ENCODE data around the gene SQSTM1.

SQSTM1 gene

DNA sequence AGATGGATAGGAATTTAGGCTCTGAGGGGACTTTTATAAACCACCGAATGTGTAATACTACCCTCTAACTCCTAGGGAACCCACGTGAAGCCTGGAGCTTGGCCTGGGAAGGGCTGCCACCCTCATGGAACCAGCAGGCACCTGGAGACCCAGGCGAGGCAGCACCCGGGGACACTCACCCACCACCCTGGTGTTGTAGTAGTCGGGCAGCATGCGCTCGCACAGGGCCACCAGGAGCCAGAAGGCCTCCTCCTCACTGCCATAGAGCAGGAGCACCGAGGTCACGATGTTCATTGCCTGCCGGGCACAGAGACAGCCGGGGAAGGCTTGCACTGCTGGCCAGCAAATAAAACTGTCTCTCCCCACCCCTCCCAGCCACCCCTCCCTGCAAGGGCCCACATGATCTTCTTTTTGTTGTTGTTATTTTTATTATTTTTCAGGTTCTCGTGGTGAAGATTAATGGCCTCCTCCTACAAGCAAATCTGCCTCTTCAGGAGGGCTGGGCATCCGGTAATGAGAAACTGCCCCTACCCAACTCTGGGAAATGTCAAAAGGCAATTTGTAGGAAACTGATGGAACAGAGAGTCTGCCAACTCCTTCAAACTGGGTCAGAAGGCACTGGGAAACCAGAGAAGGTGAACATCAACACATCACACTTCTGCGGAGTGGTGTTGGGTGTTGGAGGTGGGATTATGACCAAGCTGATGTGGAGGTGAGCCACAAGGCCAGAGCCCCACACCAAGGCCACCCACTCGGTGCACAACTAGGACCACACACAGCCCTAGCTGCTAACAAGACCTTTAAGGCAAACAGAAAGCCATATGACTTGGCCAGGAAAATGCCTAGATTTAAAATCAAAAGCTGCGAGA is 55.3 kb downstream of the SQSTM1 start:
- Histone ChIP-seq H3K36me3 (ENCODE audit: control insufficient read depth in 2 of 2, insufficient read depth in 2 of 2, low read length in 2 of 2) (peaks cover 55 to 57% of the 10 kb centered on the region in 2 donors), H3K27me3 (ENCODE audit: control insufficient read depth in 1 of 2, insufficient read depth in 2 of 2, low read length in 2 of 2) (no peaks in the 10 kb centered on the region), H3K9ac (ENCODE audit: low read length in 2 of 2) (no peak overlapping the region), H3K27ac (ENCODE audit: low read length) (no peak overlapping the region), H3K9me3 (ENCODE audit: control insufficient read depth in 2 of 2, low read length in 2 of 2) (no peaks in the 10 kb centered on the region), H3K4me3 (ENCODE audit: low read length in 2 of 2) (no peak overlapping the region), H3K4me1 (ENCODE audit: control insufficient read depth, insufficient read depth, low read length) (no peaks in the 10 kb centered on the region)

DNA sequence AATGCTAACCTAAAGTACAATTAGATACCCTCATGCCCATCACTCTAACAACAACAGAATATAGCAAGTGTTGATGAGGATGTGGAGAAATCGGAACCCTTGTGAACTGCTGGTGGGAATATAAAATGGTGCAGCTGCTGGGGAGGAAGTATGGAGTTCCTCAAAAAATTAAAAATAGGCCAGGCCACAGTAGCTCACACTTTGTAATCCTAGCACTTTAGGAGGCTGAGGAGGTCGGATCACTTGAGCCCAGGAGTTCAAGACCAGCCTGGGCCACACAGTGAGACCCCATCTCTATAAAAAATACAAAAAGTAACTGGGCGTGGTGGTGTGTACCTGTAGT is 55.9 kb downstream of the SQSTM1 start:
- H3K36me3 ChIP-seq (ENCODE audit: control insufficient read depth in 2 of 2, insufficient read depth in 2 of 2, low read length in 2 of 2) = peaks cover 50 to 52% of the 10 kb centered on the region in 2 donors
- no peaks in the 10 kb centered on the region for H3K9me3 ChIP-seq (ENCODE audit: control insufficient read depth in 2 of 2, low read length in 2 of 2)
- no peak overlapping the region for H3K27ac ChIP-seq (ENCODE audit: low read length)
- no peaks in the 10 kb centered on the region for H3K4me1 ChIP-seq (ENCODE audit: control insufficient read depth, insufficient read depth, low read length)
- no peaks in the 10 kb centered on the region for H3K27me3 ChIP-seq (ENCODE audit: control insufficient read depth in 1 of 2, insufficient read depth in 2 of 2, low read length in 2 of 2)
- no peak overlapping the region for H3K9ac ChIP-seq (ENCODE audit: low read length in 2 of 2)
- H3K4me3 ChIP-seq (ENCODE audit: low read length in 2 of 2) = no peak overlapping the region

DNA sequence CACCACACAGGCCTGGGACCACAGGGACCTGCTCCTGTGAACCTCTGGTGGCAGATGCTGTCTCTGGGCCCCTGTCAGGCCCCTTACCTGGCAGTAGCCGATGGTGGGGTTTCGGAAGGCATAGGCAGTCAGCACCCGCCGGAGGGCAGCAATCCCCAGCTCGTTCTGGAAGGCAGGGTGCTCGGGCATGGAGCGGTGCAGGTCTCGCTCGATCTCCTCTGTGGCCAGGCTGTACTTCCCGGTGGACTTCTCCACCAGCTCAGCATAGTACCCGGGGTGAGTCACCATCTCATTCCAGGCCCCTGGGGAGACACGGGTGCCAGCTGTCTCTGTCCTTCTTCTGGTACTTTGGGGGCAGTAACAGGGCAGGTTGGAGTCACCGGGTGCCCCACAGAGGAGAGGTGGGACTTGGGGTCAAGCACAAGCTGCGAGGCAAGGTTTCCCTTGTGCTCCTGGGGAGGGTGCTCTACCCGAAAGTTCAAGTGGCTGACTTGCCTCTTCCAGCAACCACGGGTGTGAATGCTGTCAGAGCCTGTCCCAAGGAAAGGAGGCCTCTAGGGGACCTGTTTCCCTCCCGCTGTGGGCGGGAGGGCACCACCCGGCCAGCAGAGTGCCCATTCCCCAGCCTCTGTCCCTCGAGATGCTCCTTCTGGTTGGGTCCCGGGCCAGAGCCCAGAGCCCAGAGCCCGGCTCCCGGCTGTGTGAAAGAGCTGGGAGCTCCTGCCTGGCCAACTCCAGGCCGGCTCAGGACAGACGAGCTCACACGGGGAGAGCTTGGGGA is 57.7 kb downstream of the SQSTM1 start:
- H3K9ac ChIP-seq (ENCODE audit: low read length in 2 of 2) = no peak overlapping the region
- no peaks in the 10 kb centered on the region for H3K27me3 ChIP-seq (ENCODE audit: control insufficient read depth in 1 of 2, insufficient read depth in 2 of 2, low read length in 2 of 2)
- H3K4me3 ChIP-seq (ENCODE audit: low read length in 2 of 2) = no peak overlapping the region
- H3K36me3 ChIP-seq (ENCODE audit: control insufficient read depth in 2 of 2, insufficient read depth in 2 of 2, low read length in 2 of 2) = peaks cover 37 to 45% of the 10 kb centered on the region in 2 donors
- no peak overlapping the region for H3K27ac ChIP-seq (ENCODE audit: low read length)
- H3K9me3 ChIP-seq (ENCODE audit: control insufficient read depth in 2 of 2, low read length in 2 of 2) = peaks cover 0 to 5% of the 10 kb centered on the region in 2 donors
- H3K4me1 ChIP-seq (ENCODE audit: control insufficient read depth, insufficient read depth, low read length) = no peaks in the 10 kb centered on the region

DNA sequence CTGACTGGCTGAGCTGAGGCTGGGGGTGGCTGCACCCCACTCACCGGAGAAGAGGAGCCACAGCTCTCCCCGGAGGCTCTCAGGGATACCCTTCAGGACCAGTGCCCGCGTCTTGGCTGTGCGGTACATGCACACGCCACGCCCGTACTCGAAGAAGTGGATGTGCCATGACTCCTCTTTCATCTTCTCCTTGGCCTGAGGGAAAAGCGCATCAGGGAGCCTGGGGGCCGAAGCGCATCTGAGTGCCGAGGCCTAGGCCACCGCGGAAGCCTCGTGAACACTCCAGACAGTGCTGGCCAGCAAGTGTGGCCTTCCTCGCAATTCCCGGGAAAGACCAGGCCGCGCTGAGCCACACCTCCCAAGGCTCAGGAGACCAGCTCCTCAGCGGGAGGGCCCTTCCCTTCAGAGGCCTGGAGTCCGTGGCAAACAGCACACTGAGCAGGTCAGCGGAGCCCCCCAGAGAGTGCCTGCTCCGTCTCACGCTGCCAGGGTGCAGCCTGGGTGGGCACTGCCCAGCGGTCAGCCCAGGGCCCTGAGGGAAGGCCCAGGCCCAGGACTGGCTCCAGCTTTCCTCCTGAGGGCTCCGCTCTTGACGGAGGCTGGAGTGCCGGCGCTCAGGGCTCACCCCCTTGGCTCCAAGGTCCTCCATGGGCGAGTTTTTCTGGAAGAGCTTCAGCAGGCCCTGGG is 58.4 kb downstream of the SQSTM1 start:
- Histone ChIP-seq H3K36me3 (ENCODE audit: control insufficient read depth in 2 of 2, insufficient read depth in 2 of 2, low read length in 2 of 2) (peaks cover 41 to 44% of the 10 kb centered on the region in 2 donors), H3K4me3 (ENCODE audit: low read length in 2 of 2) (no peak overlapping the region), H3K27ac (ENCODE audit: low read length) (no peak overlapping the region), H3K9ac (ENCODE audit: low read length in 2 of 2) (no peak overlapping the region), H3K4me1 (ENCODE audit: control insufficient read depth, insufficient read depth, low read length) (no peaks in the 10 kb centered on the region), H3K9me3 (ENCODE audit: control insufficient read depth in 2 of 2, low read length in 2 of 2) (peaks cover 4 to 8% of the 10 kb centered on the region in 2 donors), H3K27me3 (ENCODE audit: control insufficient read depth in 1 of 2, insufficient read depth in 2 of 2, low read length in 2 of 2) (no peaks in the 10 kb centered on the region)

DNA sequence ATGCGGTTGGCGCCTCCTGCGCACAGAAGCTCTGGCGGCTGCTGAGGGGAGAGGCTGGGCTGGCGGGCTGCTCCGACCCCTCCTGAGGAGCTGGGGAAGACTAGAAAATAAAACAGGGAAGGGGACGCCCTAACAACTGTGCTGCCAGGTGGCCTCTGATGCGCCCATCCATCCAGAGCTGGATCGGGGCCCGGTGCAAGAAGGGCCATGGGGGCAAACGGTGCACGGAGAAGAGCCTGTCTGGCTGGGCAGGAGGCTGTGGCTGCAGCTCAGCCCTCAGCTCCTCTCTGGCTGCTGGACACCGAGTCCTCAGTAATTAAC is 58.9 kb downstream of the SQSTM1 start:
- Histone ChIP-seq H3K27me3 (ENCODE audit: control insufficient read depth in 1 of 2, insufficient read depth in 2 of 2, low read length in 2 of 2) (no peaks in the 10 kb centered on the region), H3K4me1 (ENCODE audit: control insufficient read depth, insufficient read depth, low read length) (no peaks in the 10 kb centered on the region), H3K36me3 (ENCODE audit: control insufficient read depth in 2 of 2, insufficient read depth in 2 of 2, low read length in 2 of 2) (peaks cover 39 to 44% of the 10 kb centered on the region in 2 donors), H3K9me3 (ENCODE audit: control insufficient read depth in 2 of 2, low read length in 2 of 2) (peaks cover 4 to 8% of the 10 kb centered on the region in 2 donors), H3K27ac (ENCODE audit: low read length) (no peak overlapping the region), H3K9ac (ENCODE audit: low read length in 2 of 2) (no peak overlapping the region), H3K4me3 (ENCODE audit: low read length in 2 of 2) (no peak overlapping the region)

DNA sequence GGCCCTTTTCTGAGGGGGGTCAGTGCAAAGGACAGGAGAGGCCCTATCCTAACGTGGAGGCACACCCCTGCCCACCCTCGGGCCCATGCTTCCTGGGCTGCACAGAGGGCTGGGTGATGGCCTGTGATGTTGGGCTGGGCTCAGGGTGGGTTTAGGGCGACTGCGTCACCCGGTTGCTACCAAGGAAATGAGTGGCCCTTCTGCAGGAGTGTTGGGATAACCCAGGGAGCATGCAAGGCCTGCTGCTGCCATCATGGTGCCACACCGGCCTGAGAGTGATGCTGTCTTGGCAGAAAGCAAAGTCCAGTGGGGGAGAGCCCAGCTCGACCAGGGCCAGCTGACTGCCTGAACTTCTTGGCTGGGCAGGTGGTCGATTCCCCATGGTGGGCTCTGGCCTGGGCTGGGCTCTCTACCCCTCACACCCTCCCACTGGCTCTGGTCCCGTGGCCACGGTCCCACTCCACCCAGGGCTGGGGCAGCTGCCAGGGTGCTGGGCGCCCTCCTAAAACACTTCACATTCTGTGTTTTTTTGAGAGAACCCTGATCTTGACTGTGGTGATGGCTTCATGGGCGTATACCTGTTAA is 59.5 kb downstream of the SQSTM1 start:
- Histone ChIP-seq H3K9ac (ENCODE audit: low read length in 2 of 2) (no peak overlapping the region), H3K9me3 (ENCODE audit: control insufficient read depth in 2 of 2, low read length in 2 of 2) (peaks cover 4 to 8% of the 10 kb centered on the region in 2 donors), H3K4me1 (ENCODE audit: control insufficient read depth, insufficient read depth, low read length) (no peaks in the 10 kb centered on the region), H3K27ac (ENCODE audit: low read length) (no peak overlapping the region), H3K4me3 (ENCODE audit: low read length in 2 of 2) (no peak overlapping the region), H3K36me3 (ENCODE audit: control insufficient read depth in 2 of 2, insufficient read depth in 2 of 2, low read length in 2 of 2) (peaks cover 36 to 43% of the 10 kb centered on the region in 2 donors), H3K27me3 (ENCODE audit: control insufficient read depth in 1 of 2, insufficient read depth in 2 of 2, low read length in 2 of 2) (no peaks in the 10 kb centered on the region)

DNA sequence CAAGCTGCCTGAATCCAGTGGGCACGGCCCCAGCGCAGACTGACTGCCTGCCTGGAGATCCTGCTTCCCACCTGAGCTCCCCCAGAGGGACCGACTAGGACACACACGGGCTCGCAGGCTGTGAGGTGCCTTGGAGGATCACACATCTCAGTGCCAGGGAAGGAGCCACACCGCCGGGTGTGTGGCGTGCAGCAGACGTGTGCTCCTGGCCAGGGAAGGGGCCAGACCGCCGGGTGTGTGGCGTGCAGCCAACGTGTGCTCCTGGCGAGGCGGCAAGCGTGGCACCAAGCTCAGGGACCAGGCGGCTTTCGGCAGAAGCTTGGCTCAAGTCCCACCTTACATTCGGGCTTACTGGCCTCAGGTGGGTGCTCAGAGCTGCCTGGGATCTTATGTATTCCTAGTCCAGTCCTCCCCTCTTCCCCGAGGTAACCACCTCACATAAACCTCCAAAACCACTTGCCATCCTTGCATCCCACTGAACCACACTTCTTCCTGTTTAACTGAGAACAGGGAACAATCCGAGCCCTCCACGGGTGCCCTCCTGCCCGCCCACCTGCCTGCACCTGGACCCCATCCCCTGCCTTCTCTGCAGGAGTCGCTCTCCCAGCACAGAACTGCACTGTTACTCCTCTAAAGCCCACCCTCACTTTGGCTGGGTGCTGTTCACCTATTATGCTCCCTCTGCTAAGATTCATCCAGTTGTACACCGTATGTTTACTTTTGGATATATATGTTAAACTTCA is 60.3 kb downstream of the SQSTM1 start:
- Histone ChIP-seq H3K9ac (ENCODE audit: low read length in 2 of 2) (no peak overlapping the region), H3K27me3 (ENCODE audit: control insufficient read depth in 1 of 2, insufficient read depth in 2 of 2, low read length in 2 of 2) (no peaks in the 10 kb centered on the region), H3K27ac (ENCODE audit: low read length) (no peak overlapping the region), H3K9me3 (ENCODE audit: control insufficient read depth in 2 of 2, low read length in 2 of 2) (peaks cover 4 to 8% of the 10 kb centered on the region in 2 donors), H3K36me3 (ENCODE audit: control insufficient read depth in 2 of 2, insufficient read depth in 2 of 2, low read length in 2 of 2) (peaks cover 32 to 45% of the 10 kb centered on the region in 2 donors), H3K4me3 (ENCODE audit: low read length in 2 of 2) (no peak overlapping the region), H3K4me1 (ENCODE audit: control insufficient read depth, insufficient read depth, low read length) (no peaks in the 10 kb centered on the region)

DNA sequence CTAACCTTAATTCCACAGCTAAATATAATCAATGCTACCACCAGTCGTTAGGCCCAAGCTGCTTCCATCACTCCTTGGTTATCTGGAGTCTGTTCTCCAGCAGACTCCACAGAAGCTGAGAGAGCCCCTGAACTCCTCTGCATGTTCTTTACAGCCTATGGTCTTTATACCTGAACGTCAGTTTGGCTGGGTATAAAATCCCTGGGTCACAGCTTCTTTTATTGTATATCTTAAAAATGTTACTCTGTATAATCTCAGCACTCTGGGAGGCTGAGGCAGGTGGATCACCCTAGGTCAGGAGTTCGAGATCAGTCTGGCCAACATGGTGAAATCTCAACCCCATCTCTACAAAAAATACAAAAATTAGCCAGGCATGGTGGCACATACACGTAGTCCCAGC is 61.6 kb downstream of the SQSTM1 start:
- H3K4me1 ChIP-seq (ENCODE audit: control insufficient read depth, insufficient read depth, low read length) = no peaks in the 10 kb centered on the region
- H3K36me3 ChIP-seq (ENCODE audit: control insufficient read depth in 2 of 2, insufficient read depth in 2 of 2, low read length in 2 of 2) = peaks cover 35 to 49% of the 10 kb centered on the region in 2 donors

DNA sequence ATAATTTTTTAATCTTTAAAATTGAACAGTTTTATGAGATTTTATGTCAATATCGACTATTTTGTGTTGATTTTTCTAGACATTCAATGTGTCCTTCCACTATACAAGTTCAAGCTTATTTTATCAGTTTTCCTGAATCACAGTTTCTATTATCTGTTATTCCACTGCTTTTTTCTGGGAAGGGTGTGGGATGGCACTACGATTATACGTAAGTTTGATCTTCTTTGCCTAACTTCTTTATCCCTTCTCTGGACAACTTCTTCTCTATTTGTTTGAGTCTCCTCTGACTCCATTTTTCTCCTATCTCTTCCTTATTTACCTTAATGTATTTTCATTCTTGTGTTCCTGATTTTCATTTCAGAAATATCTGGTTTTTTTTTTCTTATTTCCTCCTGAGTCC is 62.5 kb downstream of the SQSTM1 start:
- H3K9me3 ChIP-seq (ENCODE audit: control insufficient read depth in 2 of 2, low read length in 2 of 2) = peaks cover 4 to 8% of the 10 kb centered on the region in 2 donors
- no peak overlapping the region for H3K9ac ChIP-seq (ENCODE audit: low read length in 2 of 2)
- peaks cover 36 to 52% of the 10 kb centered on the region in 2 donors for H3K36me3 ChIP-seq (ENCODE audit: control insufficient read depth in 2 of 2, insufficient read depth in 2 of 2, low read length in 2 of 2)
- no peak overlapping the region for H3K27ac ChIP-seq (ENCODE audit: low read length)
- H3K4me3 ChIP-seq (ENCODE audit: low read length in 2 of 2) = no peak overlapping the region
- H3K4me1 ChIP-seq (ENCODE audit: control insufficient read depth, insufficient read depth, low read length) = no peaks in the 10 kb centered on the region
- H3K27me3 ChIP-seq (ENCODE audit: control insufficient read depth in 1 of 2, insufficient read depth in 2 of 2, low read length in 2 of 2) = no peaks in the 10 kb centered on the region

More for the DNA sequence above, 61.6 kb downstream of the SQSTM1 start:
- peaks cover 4 to 8% of the 10 kb centered on the region in 2 donors for H3K9me3 ChIP-seq (ENCODE audit: control insufficient read depth in 2 of 2, low read length in 2 of 2)
- no peak overlapping the region for H3K27ac ChIP-seq (ENCODE audit: low read length)
- no peak overlapping the region for H3K9ac ChIP-seq (ENCODE audit: low read length in 2 of 2)
- no peaks in the 10 kb centered on the region for H3K27me3 ChIP-seq (ENCODE audit: control insufficient read depth in 1 of 2, insufficient read depth in 2 of 2, low read length in 2 of 2)
- H3K4me3 ChIP-seq (ENCODE audit: low read length in 2 of 2) = no peak overlapping the region
